Smooth muscle cell (in vitro differentiated cells): ENCODE measurements around the gene GPR158. TPM values are rescaled to one million over a fixed set of nuclear protein-coding genes. Genes with fewer than 3 reads are reported as not detected.
"Not testable (repeated sequence)": the region's sequence is repeated elsewhere in the genome, so short reads cannot be mapped to it uniquely, and the experiment has no call there.

Experiments used
- DNase-seq: peaks from one replicate; lab custom pipeline; 2025; ENCODE audit not compliant: unreplicated experiment; lab: John Stamatoyannopoulos, UW
- H2AFZ ChIP-seq: fragments of 200-600 bp; sonication (generic); 2 replicates; pipeline ENCODE4 v1.6.0; 2016; ENCODE audit warnings: antibody characterized with exemption, low read depth, mild to moderate bottlenecking
- H3F3A ChIP-seq: fragments of 200-600 bp; sonication (generic); 2 replicates; pipeline ENCODE4 v1.6.0; 2017; ENCODE audit warnings: antibody characterized with exemption, low read depth
- H3K27ac ChIP-seq: fragments of 200-600 bp; sonication (generic); 2 replicates; pipeline ENCODE4 v1.5.1; 2016; ENCODE audit warnings: low read depth, mild to moderate bottlenecking
- H3K27me3 ChIP-seq: fragments of 200-600 bp; sonication (generic); 2 replicates; pipeline ENCODE4 v1.6.1; 2016; ENCODE audit warnings: low read depth, mild to moderate bottlenecking
- H3K36me3 ChIP-seq: fragments of 200-600 bp; sonication (generic); 2 replicates; pipeline ENCODE4 v1.5.1; 2016; ENCODE audit warnings: low read depth
- H3K4me1 ChIP-seq: fragments of 200-600 bp; sonication (generic); 2 replicates; pipeline ENCODE4 v1.5.1; 2016; ENCODE audit warnings: low read depth
- H3K4me2 ChIP-seq: fragments of 200-600 bp; sonication (generic); 2 replicates; pipeline ENCODE4 v1.6.0; 2016; ENCODE audit warnings: mild to moderate bottlenecking
- H3K4me3 ChIP-seq: fragments of 200-600 bp; sonication (generic); 2 replicates; pipeline ENCODE4 v1.5.1; 2016; ENCODE audit warnings: mild to moderate bottlenecking
- H3K79me2 ChIP-seq: fragments of 200-600 bp; sonication (generic); 2 replicates; pipeline ENCODE4 v1.6.0; 2016; ENCODE audit warnings: low read depth, mild to moderate bottlenecking
- H3K9ac ChIP-seq: fragments of 200-600 bp; sonication (generic); 2 replicates; pipeline ENCODE4 v1.6.0; 2016; ENCODE audit warnings: low read depth
- H3K9me3 ChIP-seq: fragments of 200-600 bp; sonication (generic); replicated peaks from 2 replicates; pipeline ENCODE4 v1.5.1; 2016; ENCODE audit warnings: low read depth
- H4K20me1 ChIP-seq: fragments of 200-600 bp; sonication (generic); 2 replicates; pipeline ENCODE4 v1.6.0; 2016; ENCODE audit warnings: low read depth
- WGBS: methylation state at CpG from one replicate; pipeline ENCODE4 v1.1.7; 2016; ENCODE audit warnings: low lambda C conversion rate; 5-methylcytosine and 5-hydroxymethylcytosine counted together
- polyA plus RNA-seq: library from polyadenylated mRNA; unstranded; fragments of >200 nt; fragmentation: Nextera tagmentation; extraction: Ambion mirVana; gene quantifications from 2 replicates; pipeline ENCODE4 v1.2.1, GENCODE V29; 2016
- total RNA-seq: library from RNA; depleted of rRNA; stranded (reverse); fragments of >200 nt; gene quantifications from 2 replicates; pipeline ENCODE4 v1.2.3, GENCODE V29; 2014
- TF ChIP-seq, protein P1 (sequence below): fragments of 200-600 bp; sonication (generic); IDR thresholded peaks from 2 replicates; pipeline ENCODE4 v1.5.1; 2017; ENCODE audit warnings: borderline replicate concordance, mild to moderate bottlenecking, antibody characterized with exemption; ENCODE audit not compliant: insufficient read depth, poor library complexity, severe bottlenecking

GPR158 gene
- total and polyA plus RNA-seq, 2 experiments from 2014 or later = 1.5 to 5.5 TPM

DNA sequence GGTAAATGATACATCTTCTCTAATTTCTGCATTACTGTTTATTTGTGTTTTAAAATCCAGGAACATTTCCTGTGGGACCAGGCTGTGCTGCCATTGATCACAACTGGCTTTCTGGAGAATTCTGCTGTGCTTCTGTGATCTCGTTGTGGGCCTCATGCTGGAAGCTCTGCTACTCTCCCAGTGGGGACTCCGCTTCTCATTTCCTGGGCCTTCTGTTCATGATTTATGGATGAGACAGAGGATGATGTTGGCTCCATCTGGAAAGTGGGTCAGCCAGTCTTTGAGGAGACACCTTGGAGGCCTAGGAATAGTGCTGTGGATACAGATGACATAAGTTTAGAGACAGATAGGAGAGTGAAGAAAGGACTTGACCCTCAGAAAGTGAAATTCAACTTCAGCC lies 15.2 kb upstream of the GPR158 start:
- Histone ChIP-seq H2AFZ (no peak overlapping the region), H3K9ac (no peak overlapping the region), H3K4me1 (no peaks in the 10 kb centered on the region), H3K4me2 (no peak overlapping the region), H3F3A (no peaks in the 10 kb centered on the region), H3K27me3 (no peaks in the 10 kb centered on the region), H3K9me3 (no peaks in the 10 kb centered on the region), H3K79me2 (no peaks in the 10 kb centered on the region), H3K27ac (no peak overlapping the region), H3K36me3 (no peaks in the 10 kb centered on the region), H4K20me1 (no peaks in the 10 kb centered on the region), H3K4me3 (no peak overlapping the region)
- 92% methylated on average over 2 of the region's 2 CpGs for WGBS
- no peak for DNase-seq
- TF ChIP-seq, protein P1, sequence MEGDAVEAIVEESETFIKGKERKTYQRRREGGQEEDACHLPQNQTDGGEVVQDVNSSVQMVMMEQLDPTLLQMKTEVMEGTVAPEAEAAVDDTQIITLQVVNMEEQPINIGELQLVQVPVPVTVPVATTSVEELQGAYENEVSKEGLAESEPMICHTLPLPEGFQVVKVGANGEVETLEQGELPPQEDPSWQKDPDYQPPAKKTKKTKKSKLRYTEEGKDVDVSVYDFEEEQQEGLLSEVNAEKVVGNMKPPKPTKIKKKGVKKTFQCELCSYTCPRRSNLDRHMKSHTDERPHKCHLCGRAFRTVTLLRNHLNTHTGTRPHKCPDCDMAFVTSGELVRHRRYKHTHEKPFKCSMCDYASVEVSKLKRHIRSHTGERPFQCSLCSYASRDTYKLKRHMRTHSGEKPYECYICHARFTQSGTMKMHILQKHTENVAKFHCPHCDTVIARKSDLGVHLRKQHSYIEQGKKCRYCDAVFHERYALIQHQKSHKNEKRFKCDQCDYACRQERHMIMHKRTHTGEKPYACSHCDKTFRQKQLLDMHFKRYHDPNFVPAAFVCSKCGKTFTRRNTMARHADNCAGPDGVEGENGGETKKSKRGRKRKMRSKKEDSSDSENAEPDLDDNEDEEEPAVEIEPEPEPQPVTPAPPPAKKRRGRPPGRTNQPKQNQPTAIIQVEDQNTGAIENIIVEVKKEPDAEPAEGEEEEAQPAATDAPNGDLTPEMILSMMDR = no peak

- Histone ChIP-seq H3K4me2 (no peak overlapping the region), H3K79me2 (no peaks in the 10 kb centered on the region), H3K27me3 (peaks cover 4% of the 10 kb centered on the region), H3K36me3 (no peaks in the 10 kb centered on the region), H3K4me3 (no peak overlapping the region), H4K20me1 (no peaks in the 10 kb centered on the region), H3K9me3 (no peaks in the 10 kb centered on the region), H2AFZ (no peak overlapping the region), H3K4me1 (no peaks in the 10 kb centered on the region), H3F3A (no peaks in the 10 kb centered on the region), H3K27ac (no peak overlapping the region), H3K9ac (no peak overlapping the region)
- TF ChIP-seq, protein P1 = no peak
- no peak for DNase-seq
- 88% methylated on average over 2 of the region's 2 CpGs for WGBS
Observed at GRCh38 chr10:25162391-25162790, 12.4 kb upstream of the GPR158 start.

DNA sequence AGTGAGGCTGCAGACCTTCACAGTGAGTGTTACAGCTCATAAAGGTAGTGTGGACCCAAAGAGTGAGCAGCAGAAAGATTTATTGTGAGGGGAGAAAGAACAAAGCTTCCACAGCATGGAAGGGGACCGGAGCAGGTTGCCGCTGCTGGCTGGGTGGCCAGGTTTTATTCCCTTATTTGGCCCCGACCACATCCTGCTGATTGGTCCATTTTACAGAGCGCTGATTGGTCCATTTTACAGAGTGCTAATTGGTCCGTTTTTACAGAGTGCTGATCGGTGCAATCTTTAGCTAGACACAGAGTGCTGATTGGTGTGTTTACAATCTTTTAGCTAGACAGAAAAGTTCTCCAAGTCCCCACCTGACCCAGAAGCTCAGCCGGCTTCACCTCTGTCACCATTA lies 11.3 kb upstream of the GPR158 start:
- 88% methylated on average over 7 of the region's 7 CpGs for WGBS
- H3K9ac ChIP-seq, H4K20me1 ChIP-seq, DNase-seq, H3K9me3 ChIP-seq, H3K36me3 ChIP-seq, H3K79me2 ChIP-seq, H3K27ac ChIP-seq, H3K4me2 ChIP-seq, H3K4me1 ChIP-seq, H3K4me3 ChIP-seq, H3K27me3 ChIP-seq, H3F3A ChIP-seq, H2AFZ ChIP-seq: not testable (repeated sequence)

- no peak for DNase-seq
- H3K27ac ChIP-seq = no peak overlapping the region
- H3F3A ChIP-seq = no peaks in the 10 kb centered on the region
- H3K9me3 ChIP-seq = no peaks in the 10 kb centered on the region
- WGBS = 76% methylated on average over 4 of the region's 4 CpGs
- no peak overlapping the region for H3K9ac ChIP-seq
- no peaks in the 10 kb centered on the region for H3K4me1 ChIP-seq
- no peaks in the 10 kb centered on the region for H3K79me2 ChIP-seq
- no peak overlapping the region for H2AFZ ChIP-seq
- no peak overlapping the region for H3K4me3 ChIP-seq
- H4K20me1 ChIP-seq = no peaks in the 10 kb centered on the region
- no peak overlapping the region for H3K4me2 ChIP-seq
- H3K36me3 ChIP-seq = no peaks in the 10 kb centered on the region
- H3K27me3 ChIP-seq = peaks cover 33% of the 10 kb centered on the region
- TF ChIP-seq, protein P1 = no peak
Observed at GRCh38 chr10:25169740-25170139, 5.1 kb upstream of the GPR158 start.
